ENCODE data around the gene PLEKHG2. TPM values are rescaled to one million over a fixed set of nuclear protein-coding genes. Genes with fewer than 3 reads are reported as not detected.

PLEKHG2 gene
- polyA plus RNA-seq, 3 donors from 2014 or later = 3.7 to 4.3 TPM; not detected in 1

- peak overlapping the region; percentile 84 to 91 (median 89) for H3K4me3 Mint-ChIP-seq
- peaks cover 14 to 20% (median 16%) of the 10 kb centered on the region in 3 donors for H3K36me3 Mint-ChIP-seq
- peak; percentile 82 to 85 (median 84) for DNase-seq
Measured at GRCh38 chr19:39405958-39406655, 6.4 kb upstream of the PLEKHG2 start.

GRCh38 chr19:39406656-39407409 is 5.6 kb upstream of the PLEKHG2 start, which contains the start of gene ZFP36:
Gene ZFP36, plus strand, starts transcription at chr19:39406847. Its CDS starts 58 bp downstream, at chr19:39406905.
- H3K36me3 Mint-ChIP-seq = peaks cover 14 to 20% (median 16%) of the 10 kb centered on the region in 3 donors

More at GRCh38 chr19:39405958-39406655, 6.4 kb upstream of the PLEKHG2 start:
- Mint-ChIP-seq H3K4me1 (peaks cover 64 to 69% of the 10 kb centered on the region in 2 donors), H3K27me3 (ENCODE audit: low read depth in 3 of 3) (peaks cover 80 to 87% (median 86%) of the 10 kb centered on the region in 3 donors), H3K9me3 (peaks cover 0 to 13% (median 0%) of the 10 kb centered on the region in 6 donors), H3K27ac (peak overlapping the region; percentile 91 to 99 (median 99))

GRCh38 chr19:39407410-39407659 is 5.1 kb upstream of the PLEKHG2 start:
- H3K4me1 Mint-ChIP-seq = peaks cover 64 to 66% of the 10 kb centered on the region in 2 donors
- H3K4me3 Mint-ChIP-seq = peak overlapping the region; percentile 84 to 98 (median 89)
- peaks cover 0 to 19% (median 0%) of the 10 kb centered on the region in 6 donors for H3K9me3 Mint-ChIP-seq
- DNase-seq = no peak
- H3K27ac Mint-ChIP-seq = peak overlapping the region; percentile 95 to 100 (median 98)
- H3K27me3 Mint-ChIP-seq (ENCODE audit: low read depth in 3 of 3) = peaks cover 80 to 87% (median 86%) of the 10 kb centered on the region in 3 donors
- H3K36me3 Mint-ChIP-seq = peaks cover 14 to 20% (median 16%) of the 10 kb centered on the region in 3 donors

More at GRCh38 chr19:39406656-39407409, 5.6 kb upstream of the PLEKHG2 start, which contains the start of gene ZFP36:
- peak within 1 kb of the TSS; percentile 95 to 100 (median 99) for H3K27ac Mint-ChIP-seq
- peak; percentile 88 to 90 (median 89) for DNase-seq
- peaks cover 80 to 87% (median 86%) of the 10 kb centered on the region in 3 donors for H3K27me3 Mint-ChIP-seq (ENCODE audit: low read depth in 3 of 3)
- peak within 1 kb of the TSS; percentile 84 to 98 (median 89) for H3K4me3 Mint-ChIP-seq
- H3K4me1 Mint-ChIP-seq = peaks cover 64 to 68% of the 10 kb centered on the region in 2 donors
- H3K9me3 Mint-ChIP-seq = peaks cover 0 to 14% (median 0%) of the 10 kb centered on the region in 6 donors

- peak in 2 of 3 donors; percentile 70 to 77 for DNase-seq
- H3K4me1 Mint-ChIP-seq = peaks cover 59 to 62% of the 10 kb centered on the region in 2 donors
Measured at GRCh38 chr19:39407660-39408391, 4.6 kb upstream of the PLEKHG2 start.

GRCh38 chr19:39408392-39409207 is 3.9 kb upstream of the PLEKHG2 start:
- peak overlapping the region; percentile 95 to 100 (median 98) for H3K27ac Mint-ChIP-seq
- peaks cover 72 to 82% (median 76%) of the 10 kb centered on the region in 3 donors for H3K27me3 Mint-ChIP-seq (ENCODE audit: low read depth in 3 of 3)
- peak; percentile 63 to 66 (median 64) for DNase-seq
- H3K4me1 Mint-ChIP-seq = peaks cover 58 to 59% of the 10 kb centered on the region in 2 donors
- peak overlapping the region; percentile 84 to 98 (median 89) for H3K4me3 Mint-ChIP-seq
- H3K9me3 Mint-ChIP-seq = peaks cover 0 to 19% (median 0%) of the 10 kb centered on the region in 6 donors
- peaks cover 14 to 20% (median 16%) of the 10 kb centered on the region in 3 donors for H3K36me3 Mint-ChIP-seq

More at GRCh38 chr19:39407660-39408391, 4.6 kb upstream of the PLEKHG2 start:
- Mint-ChIP-seq H3K4me3 (peak overlapping the region; percentile 84 to 98 (median 89)), H3K36me3 (peaks cover 14 to 20% (median 16%) of the 10 kb centered on the region in 3 donors), H3K27ac (peak overlapping the region; percentile 95 to 100 (median 98)), H3K9me3 (peaks cover 0 to 19% (median 0%) of the 10 kb centered on the region in 6 donors), H3K27me3 (ENCODE audit: low read depth in 3 of 3) (peaks cover 75 to 85% (median 82%) of the 10 kb centered on the region in 3 donors)

GRCh38 chr19:39409208-39410016 is 3.1 kb upstream of the PLEKHG2 start:
- Mint-ChIP-seq H3K36me3 (peaks cover 14 to 20% (median 16%) of the 10 kb centered on the region in 3 donors), H3K4me3 (peak overlapping the region; percentile 86 to 98 (median 91)), H3K4me1 (peaks cover 60 to 61% of the 10 kb centered on the region in 2 donors), H3K27ac (peak overlapping the region; percentile 95 to 100 (median 98)), H3K27me3 (ENCODE audit: low read depth in 3 of 3) (peaks cover 69 to 80% (median 71%) of the 10 kb centered on the region in 3 donors), H3K9me3 (peaks cover 0 to 19% (median 0%) of the 10 kb centered on the region in 6 donors)
- peak; percentile 88 to 91 (median 89) for DNase-seq

GRCh38 chr19:39410017-39410830 is 2.2 kb upstream of the PLEKHG2 start:
- Mint-ChIP-seq H3K4me1 (peaks cover 59 to 65% of the 10 kb centered on the region in 2 donors), H3K27ac (peak overlapping the region; percentile 94 to 99 (median 97)), H3K36me3 (peaks cover 14 to 20% (median 16%) of the 10 kb centered on the region in 3 donors), H3K9me3 (peaks cover 0 to 19% (median 0%) of the 10 kb centered on the region in 6 donors), H3K4me3 (peak overlapping the region; percentile 76 to 98 (median 89)), H3K27me3 (ENCODE audit: low read depth in 3 of 3) (peaks cover 65 to 82% (median 73%) of the 10 kb centered on the region in 3 donors)
- peak; percentile 41 to 52 (median 47) for DNase-seq

- Mint-ChIP-seq H3K27ac (peak overlapping the region; percentile 94 to 99 (median 97)), H3K36me3 (peaks cover 14 to 20% (median 16%) of the 10 kb centered on the region in 3 donors), H3K27me3 (ENCODE audit: low read depth in 3 of 3) (peaks cover 63 to 79% (median 69%) of the 10 kb centered on the region in 3 donors), H3K4me3 (peak overlapping the region; percentile 76 to 98 (median 89)), H3K4me1 (peaks cover 56 to 61% of the 10 kb centered on the region in 2 donors), H3K9me3 (peaks cover 0 to 19% (median 0%) of the 10 kb centered on the region in 6 donors)
- no peak for DNase-seq
Measured at GRCh38 chr19:39410831-39411080, 1.7 kb upstream of the PLEKHG2 start.

GRCh38 chr19:39411081-39411831 is 1.2 kb upstream of the PLEKHG2 start:
- Mint-ChIP-seq H3K27me3 (ENCODE audit: low read depth in 3 of 3) (peaks cover 61 to 74% (median 65%) of the 10 kb centered on the region in 3 donors), H3K4me3 (peak overlapping the region; percentile 76 to 98 (median 89)), H3K36me3 (peaks cover 14 to 20% (median 16%) of the 10 kb centered on the region in 3 donors), H3K9me3 (peaks cover 0 to 19% (median 0%) of the 10 kb centered on the region in 6 donors), H3K4me1 (peaks cover 51 to 56% of the 10 kb centered on the region in 2 donors), H3K27ac (peak overlapping the region; percentile 94 to 99 (median 97))
- peak in 1 of 3 donors; percentile 60 for DNase-seq

- peak; percentile 92 to 94 (median 93) for DNase-seq
- peak overlapping the region; percentile 76 to 98 (median 89) for H3K4me3 Mint-ChIP-seq
- peaks cover 0 to 19% (median 0%) of the 10 kb centered on the region in 6 donors for H3K9me3 Mint-ChIP-seq
- peaks cover 14 to 20% (median 16%) of the 10 kb centered on the region in 3 donors for H3K36me3 Mint-ChIP-seq
- peak overlapping the region; percentile 94 to 99 (median 97) for H3K27ac Mint-ChIP-seq
- peaks cover 58 to 70% (median 61%) of the 10 kb centered on the region in 3 donors for H3K27me3 Mint-ChIP-seq (ENCODE audit: low read depth in 3 of 3)
- H3K4me1 Mint-ChIP-seq = peaks cover 50 to 53% of the 10 kb centered on the region in 2 donors
Measured at GRCh38 chr19:39411832-39412099, 703 bp upstream of the PLEKHG2 start.

All from immature natural killer cell (primary cell).